ENCODE data around the gene ASB3. TPM values are rescaled to one million over a fixed set of nuclear protein-coding genes. Genes with fewer than 3 reads are reported as not detected.

Gene ASB3
- total and polyA plus RNA-seq, 8 donors, result 0.58 to 53.6 (median 5.7) TPM

DNA sequence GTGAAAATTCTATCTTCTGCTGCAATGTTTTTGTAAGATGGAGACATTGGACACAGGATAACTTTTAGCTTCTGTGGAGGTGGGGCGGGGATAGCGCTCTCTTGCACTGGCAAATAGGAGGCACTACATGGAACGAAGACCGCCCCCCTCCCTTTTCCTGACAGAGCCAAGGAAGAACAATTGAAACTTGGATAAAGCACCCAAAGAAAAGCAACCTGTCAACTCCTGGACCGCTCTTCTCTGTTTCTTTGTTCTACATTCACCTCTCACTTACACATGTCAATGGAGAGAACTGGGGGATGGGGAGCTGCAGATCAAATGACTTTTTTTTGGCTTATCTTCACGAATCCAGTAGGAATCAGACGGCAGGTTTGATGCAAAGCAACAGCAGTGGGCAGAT lies 145.5 kb downstream of the ASB3 start:
- TF ChIP-seq, protein P1, sequence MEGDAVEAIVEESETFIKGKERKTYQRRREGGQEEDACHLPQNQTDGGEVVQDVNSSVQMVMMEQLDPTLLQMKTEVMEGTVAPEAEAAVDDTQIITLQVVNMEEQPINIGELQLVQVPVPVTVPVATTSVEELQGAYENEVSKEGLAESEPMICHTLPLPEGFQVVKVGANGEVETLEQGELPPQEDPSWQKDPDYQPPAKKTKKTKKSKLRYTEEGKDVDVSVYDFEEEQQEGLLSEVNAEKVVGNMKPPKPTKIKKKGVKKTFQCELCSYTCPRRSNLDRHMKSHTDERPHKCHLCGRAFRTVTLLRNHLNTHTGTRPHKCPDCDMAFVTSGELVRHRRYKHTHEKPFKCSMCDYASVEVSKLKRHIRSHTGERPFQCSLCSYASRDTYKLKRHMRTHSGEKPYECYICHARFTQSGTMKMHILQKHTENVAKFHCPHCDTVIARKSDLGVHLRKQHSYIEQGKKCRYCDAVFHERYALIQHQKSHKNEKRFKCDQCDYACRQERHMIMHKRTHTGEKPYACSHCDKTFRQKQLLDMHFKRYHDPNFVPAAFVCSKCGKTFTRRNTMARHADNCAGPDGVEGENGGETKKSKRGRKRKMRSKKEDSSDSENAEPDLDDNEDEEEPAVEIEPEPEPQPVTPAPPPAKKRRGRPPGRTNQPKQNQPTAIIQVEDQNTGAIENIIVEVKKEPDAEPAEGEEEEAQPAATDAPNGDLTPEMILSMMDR (IDR thresholded peaks at IDR 0.05), result no peak
- TF ChIP-seq EP300 (IDR thresholded peaks at IDR 0.05) (no peak), POLR2AphosphoS5 (IDR thresholded peaks at IDR 0.05) (no peak), POLR2A (IDR thresholded peaks at IDR 0.05) (no peak)

DNA sequence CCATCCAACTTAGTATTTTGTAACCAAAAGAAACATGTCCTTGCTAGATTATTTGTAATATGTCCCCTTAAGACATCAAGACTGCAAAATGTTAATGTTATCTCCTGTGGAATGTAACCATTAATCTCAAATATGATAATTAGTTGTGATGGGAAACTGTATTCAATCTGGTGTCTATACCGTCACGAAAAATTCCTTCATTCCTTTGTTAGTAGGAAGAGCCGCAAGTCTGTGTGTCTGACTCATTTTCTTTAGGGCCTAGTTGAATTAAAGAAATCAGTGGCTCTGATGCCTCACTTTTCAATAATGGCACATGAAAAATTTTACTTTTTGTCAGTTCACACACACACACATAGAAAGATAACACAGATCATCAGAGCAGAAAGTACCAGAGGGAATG lies 146.3 kb downstream of the ASB3 start:
- no peak overlapping the region for H3K27ac ChIP-seq
- 92 to 98% (median 95%) methylated on average over 3 of the region's 3 CpGs for WGBS, 5 donors
- intact Hi-C loops (cut with DNase I; ENCODE audit: low total_unique reads), result no loop called here
- no peaks in the 10 kb centered on the region for H3K9me3 ChIP-seq
- no peaks in the 10 kb centered on the region for H3K27me3 ChIP-seq
- no peaks in the 10 kb centered on the region for H3K4me1 ChIP-seq
- no peak for DNase-seq
- TF ChIP-seq, protein P1 (IDR thresholded peaks at IDR 0.05), result no peak
- TF ChIP-seq EP300 (IDR thresholded peaks at IDR 0.05), result no peak
- TF ChIP-seq POLR2AphosphoS5 (IDR thresholded peaks at IDR 0.05), result no peak
- TF ChIP-seq POLR2A (IDR thresholded peaks at IDR 0.05), result no peak
- H3K4me3 ChIP-seq, result no peak overlapping the region
- H3K36me3 ChIP-seq, result no peaks in the 10 kb centered on the region

More for the DNA sequence above, 145.5 kb downstream of the ASB3 start:
- 63 to 81% (median 67%) methylated on average over 7 of the region's 7 CpGs for WGBS, 5 donors
- no peak overlapping the region for H3K4me3 ChIP-seq
- no peaks in the 10 kb centered on the region for H3K4me1 ChIP-seq
- DNase-seq, result no peak
- no peak overlapping the region for H3K27ac ChIP-seq
- intact Hi-C loops (cut with DNase I; ENCODE audit: low total_unique reads), result no loop called here
- H3K9me3 ChIP-seq, result no peaks in the 10 kb centered on the region
- H3K27me3 ChIP-seq, result no peaks in the 10 kb centered on the region
- H3K36me3 ChIP-seq, result no peaks in the 10 kb centered on the region

DNA sequence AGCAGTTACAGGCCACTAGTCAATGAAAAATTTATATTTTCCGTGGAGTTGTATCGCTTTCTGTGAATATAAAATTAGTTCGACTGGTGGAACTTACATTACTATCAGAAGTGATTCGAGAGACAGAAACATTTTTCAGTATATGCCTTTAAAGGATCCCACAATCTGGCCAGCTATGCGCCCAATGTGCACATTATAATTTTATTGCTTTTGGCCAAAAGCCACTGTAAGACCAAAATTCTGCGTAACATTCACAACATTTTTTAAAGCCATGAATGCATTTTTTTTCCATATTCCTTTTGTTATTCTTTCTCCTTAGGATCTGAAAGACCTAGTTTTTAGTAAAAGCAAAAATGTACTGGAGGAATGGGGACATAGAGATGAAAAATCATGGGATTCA lies 150.2 kb downstream of the ASB3 start:
- intact Hi-C loops (cut with DNase I; ENCODE audit: low total_unique reads), result no loop called here
- Histone ChIP-seq H3K4me1 (no peaks in the 10 kb centered on the region), H3K4me3 (no peak overlapping the region), H3K9me3 (no peaks in the 10 kb centered on the region), H3K27ac (no peak overlapping the region), H3K36me3 (no peaks in the 10 kb centered on the region), H3K27me3 (no peaks in the 10 kb centered on the region)
- no peak for DNase-seq
- WGBS, 5 donors, result 91 to 97% (median 94%) methylated on average over 6 of the region's 6 CpGs
- TF ChIP-seq POLR2A (IDR thresholded peaks at IDR 0.05), result no peak
- no peak for TF ChIP-seq EP300 (IDR thresholded peaks at IDR 0.05)

DNA sequence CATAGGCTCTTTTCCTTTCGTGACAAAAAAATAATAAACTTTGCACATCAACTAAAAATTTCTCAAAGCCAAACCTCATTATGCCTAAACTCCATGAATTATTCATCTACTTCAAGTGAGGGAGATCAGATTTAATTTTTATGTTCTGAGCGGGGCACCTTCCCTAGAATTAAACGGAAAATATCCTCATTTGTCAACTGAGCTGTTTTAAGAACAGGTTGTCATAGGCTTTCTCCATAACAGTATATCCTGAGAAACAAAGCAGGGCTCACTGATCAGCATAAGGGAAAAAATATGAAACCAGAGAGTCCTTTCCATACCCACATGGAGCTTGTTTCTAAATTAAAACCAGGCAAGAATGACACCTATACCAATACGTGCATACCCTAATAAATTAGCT lies 150.6 kb downstream of the ASB3 start:
- Histone ChIP-seq H3K9me3 (no peaks in the 10 kb centered on the region), H3K27ac (no peak overlapping the region), H3K27me3 (no peaks in the 10 kb centered on the region), H3K36me3 (no peaks in the 10 kb centered on the region), H3K4me1 (no peaks in the 10 kb centered on the region), H3K4me3 (no peak overlapping the region)
- DNase-seq, result no peak
- WGBS, 5 donors, result 87 to 95% (median 93%) methylated on average over 4 of the region's 4 CpGs
- TF ChIP-seq EP300 (IDR thresholded peaks at IDR 0.05) (no peak), POLR2AphosphoS5 (IDR thresholded peaks at IDR 0.05) (no peak), POLR2A (IDR thresholded peaks at IDR 0.05) (no peak)
- TF ChIP-seq, protein P1 (IDR thresholded peaks at IDR 0.05), result no peak
- intact Hi-C loops (cut with DNase I; ENCODE audit: low total_unique reads), result no loop called here

DNA sequence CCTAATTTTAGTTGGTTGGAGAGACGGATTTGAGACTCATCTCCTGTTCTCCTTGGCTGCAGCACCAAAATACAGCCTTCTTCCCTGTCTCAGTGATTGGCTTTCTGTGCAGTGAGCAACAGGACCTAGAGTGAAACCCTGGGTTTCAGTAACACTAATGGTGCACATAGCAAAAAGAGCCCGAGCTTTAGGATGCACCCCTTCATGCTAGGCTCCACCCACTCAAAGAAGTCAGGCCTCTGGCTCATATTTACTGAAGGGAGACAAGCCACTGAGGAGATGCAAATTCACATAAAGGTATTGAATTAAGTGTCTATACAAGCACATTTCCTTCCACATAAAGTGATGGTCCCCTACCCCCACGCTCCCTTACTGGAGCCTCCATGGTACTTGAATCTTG lies 151.1 kb downstream of the ASB3 start:
- 85 to 91% (median 86%) methylated on average over 3 of the region's 3 CpGs for WGBS, 5 donors
- TF ChIP-seq POLR2A (IDR thresholded peaks at IDR 0.05), result no peak
- TF ChIP-seq, protein P1 (IDR thresholded peaks at IDR 0.05), result no peak
- no peak for TF ChIP-seq POLR2AphosphoS5 (IDR thresholded peaks at IDR 0.05)
- no peak for TF ChIP-seq EP300 (IDR thresholded peaks at IDR 0.05)
- Histone ChIP-seq H3K4me1 (no peaks in the 10 kb centered on the region), H3K27ac (no peak overlapping the region), H3K36me3 (no peaks in the 10 kb centered on the region), H3K9me3 (no peaks in the 10 kb centered on the region), H3K4me3 (no peak overlapping the region), H3K27me3 (no peaks in the 10 kb centered on the region)
- no peak for DNase-seq
- intact Hi-C loops (cut with DNase I; ENCODE audit: low total_unique reads), result no loop called here

Measured in stomach (tissue), 9 donors.